PC-9 (cell line): ENCODE measurements around the gene PDE4D.

Experiments
- EZH2 ChIP-seq: fragments of 200-600 bp; sonication (generic); IDR thresholded peaks from 2 replicates; pipeline ENCODE4 v1.8.0; 2017; ENCODE audit warnings: antibody characterized with exemption, low read depth
- TF ChIP-seq, protein P1 (sequence below): fragments of 200-600 bp; sonication (generic); conservative IDR thresholded peaks from 2 replicates; pipeline ENCODE4 v1.6.1; 2017; ENCODE audit warnings: mixed run types, antibody characterized with exemption, mild to moderate bottlenecking, moderate library complexity

DNA sequence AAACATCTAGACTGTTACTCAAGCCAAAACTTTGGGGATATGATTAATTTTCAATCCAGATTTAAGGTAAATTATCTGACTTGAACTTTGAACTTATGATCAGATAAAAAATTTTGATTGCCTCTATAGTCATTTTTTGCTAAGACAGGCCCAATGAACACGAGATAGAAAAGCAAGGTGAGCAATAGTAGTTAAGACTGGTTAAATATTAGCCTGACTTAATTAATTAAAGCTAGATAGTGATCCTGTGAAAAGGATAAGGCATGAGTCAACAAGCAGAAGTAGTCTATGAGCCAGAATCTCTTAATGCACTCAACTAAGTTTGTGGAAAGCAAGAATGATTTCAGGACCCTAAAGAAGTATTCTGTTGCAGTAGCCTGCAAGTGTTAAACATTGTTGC lies 66.5 kb downstream of the PDE4D start:
- TF ChIP-seq, protein P1, sequence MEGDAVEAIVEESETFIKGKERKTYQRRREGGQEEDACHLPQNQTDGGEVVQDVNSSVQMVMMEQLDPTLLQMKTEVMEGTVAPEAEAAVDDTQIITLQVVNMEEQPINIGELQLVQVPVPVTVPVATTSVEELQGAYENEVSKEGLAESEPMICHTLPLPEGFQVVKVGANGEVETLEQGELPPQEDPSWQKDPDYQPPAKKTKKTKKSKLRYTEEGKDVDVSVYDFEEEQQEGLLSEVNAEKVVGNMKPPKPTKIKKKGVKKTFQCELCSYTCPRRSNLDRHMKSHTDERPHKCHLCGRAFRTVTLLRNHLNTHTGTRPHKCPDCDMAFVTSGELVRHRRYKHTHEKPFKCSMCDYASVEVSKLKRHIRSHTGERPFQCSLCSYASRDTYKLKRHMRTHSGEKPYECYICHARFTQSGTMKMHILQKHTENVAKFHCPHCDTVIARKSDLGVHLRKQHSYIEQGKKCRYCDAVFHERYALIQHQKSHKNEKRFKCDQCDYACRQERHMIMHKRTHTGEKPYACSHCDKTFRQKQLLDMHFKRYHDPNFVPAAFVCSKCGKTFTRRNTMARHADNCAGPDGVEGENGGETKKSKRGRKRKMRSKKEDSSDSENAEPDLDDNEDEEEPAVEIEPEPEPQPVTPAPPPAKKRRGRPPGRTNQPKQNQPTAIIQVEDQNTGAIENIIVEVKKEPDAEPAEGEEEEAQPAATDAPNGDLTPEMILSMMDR: no peak
- TF ChIP-seq EZH2: no peak
